22Rv1 (cell line): ENCODE results near the gene PIP5KL1.

Experiments used
- ZFX ChIP-seq: fragments of 450-650 bp; IDR thresholded peaks from 2 replicates; pipeline ENCODE4 v1.6.1; 2017; ENCODE audit warnings: antibody characterized with exemption, borderline replicate concordance
- TF ChIP-seq, protein P1 (sequence below): fragments of 450-650 bp; IDR thresholded peaks from 2 replicates; pipeline ENCODE4 v1.5.1; 2017; ENCODE audit warnings: mild to moderate bottlenecking

DNA sequence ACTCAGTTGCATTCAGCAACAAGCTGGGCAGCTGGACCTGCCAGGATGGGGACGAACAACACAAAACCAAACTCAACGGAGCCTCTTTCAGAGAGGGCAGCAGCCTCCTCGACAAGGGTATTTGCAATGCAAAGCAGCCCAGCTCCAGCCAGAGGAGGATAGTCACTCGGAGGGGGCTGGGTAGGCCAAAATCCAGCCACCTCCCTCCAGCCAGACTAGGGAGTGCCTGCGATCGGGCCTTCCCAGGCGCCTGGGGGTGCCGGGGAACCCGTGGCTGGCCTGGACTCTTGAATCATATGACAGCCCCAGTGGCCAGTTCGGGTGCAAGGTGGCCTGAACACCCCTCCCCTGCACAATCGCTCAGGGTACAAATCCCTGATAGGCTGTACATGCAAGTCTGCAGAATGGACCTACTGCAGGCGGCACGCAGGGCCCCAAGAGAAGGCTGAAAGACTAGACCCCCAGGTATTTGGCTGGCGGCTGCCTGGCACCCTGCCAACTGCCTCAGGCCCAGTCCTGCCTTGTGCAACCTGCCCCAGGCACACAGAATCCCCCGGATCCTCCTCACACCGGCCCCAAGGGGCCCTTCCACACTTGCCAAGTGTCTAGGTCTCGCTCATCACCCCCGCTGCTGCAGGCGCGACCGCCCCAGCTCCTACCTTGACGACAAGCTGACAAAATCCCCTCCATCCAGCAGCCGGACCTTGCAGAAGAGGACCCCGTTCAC is 48.9 kb upstream of the PIP5KL1 start:
- TF ChIP-seq, protein P1, sequence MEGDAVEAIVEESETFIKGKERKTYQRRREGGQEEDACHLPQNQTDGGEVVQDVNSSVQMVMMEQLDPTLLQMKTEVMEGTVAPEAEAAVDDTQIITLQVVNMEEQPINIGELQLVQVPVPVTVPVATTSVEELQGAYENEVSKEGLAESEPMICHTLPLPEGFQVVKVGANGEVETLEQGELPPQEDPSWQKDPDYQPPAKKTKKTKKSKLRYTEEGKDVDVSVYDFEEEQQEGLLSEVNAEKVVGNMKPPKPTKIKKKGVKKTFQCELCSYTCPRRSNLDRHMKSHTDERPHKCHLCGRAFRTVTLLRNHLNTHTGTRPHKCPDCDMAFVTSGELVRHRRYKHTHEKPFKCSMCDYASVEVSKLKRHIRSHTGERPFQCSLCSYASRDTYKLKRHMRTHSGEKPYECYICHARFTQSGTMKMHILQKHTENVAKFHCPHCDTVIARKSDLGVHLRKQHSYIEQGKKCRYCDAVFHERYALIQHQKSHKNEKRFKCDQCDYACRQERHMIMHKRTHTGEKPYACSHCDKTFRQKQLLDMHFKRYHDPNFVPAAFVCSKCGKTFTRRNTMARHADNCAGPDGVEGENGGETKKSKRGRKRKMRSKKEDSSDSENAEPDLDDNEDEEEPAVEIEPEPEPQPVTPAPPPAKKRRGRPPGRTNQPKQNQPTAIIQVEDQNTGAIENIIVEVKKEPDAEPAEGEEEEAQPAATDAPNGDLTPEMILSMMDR, result no peak
- no peak for TF ChIP-seq ZFX
